ENCODE measurements around the gene UBE2H. TPM values are rescaled to one million over a fixed set of nuclear protein-coding genes. Genes with fewer than 3 reads are reported as not detected.
A peak's percentile ranks its signal among the peaks of the same experiment; 100 is the strongest.

The UBE2H gene
- total RNA-seq, 1 experiment from 2014 or later = 115 TPM

DNA sequence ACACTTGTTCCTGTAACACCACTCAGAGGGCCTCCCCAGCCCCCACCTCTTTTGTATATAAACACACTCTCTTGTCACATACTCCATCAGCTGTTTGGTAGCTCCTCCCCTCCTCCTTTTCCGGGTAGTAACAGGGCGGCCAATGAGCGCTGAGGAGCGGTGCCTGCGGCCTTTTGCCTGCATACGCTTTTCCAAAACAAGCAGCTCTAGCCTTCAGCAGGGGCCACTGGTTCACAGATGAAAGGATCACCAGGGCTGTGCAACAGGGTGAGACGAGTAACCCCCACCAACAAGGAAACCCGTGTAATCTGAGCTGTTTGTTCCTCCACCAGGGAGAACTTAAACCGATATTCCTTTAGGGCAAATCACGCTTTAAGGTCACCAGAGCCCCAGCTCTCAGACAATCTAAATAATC lies 3.9 kb downstream of the UBE2H start:
- no peak overlapping the region for H3K27ac Mint-ChIP-seq (ENCODE audit: unreplicated experiment)
- CTCF ChIA-PET = interaction anchor here (0.6 to 3.3 kb wide), 12 partner anchors 9 to 170 kb away, joined by 3 to 31 read pairs (median 4); no protein-coding TSS in a partner anchor
- peaks cover 8% of the 10 kb centered on the region for H3K4me1 Mint-ChIP-seq (ENCODE audit: low read depth, unreplicated experiment)
- no peaks in the 10 kb centered on the region for H3K9me3 Mint-ChIP-seq (ENCODE audit: low read depth, unreplicated experiment)
- H3K4me3 Mint-ChIP-seq (ENCODE audit: low read depth, unreplicated experiment) = no peak overlapping the region
- peak; percentile 92 for DNase-seq
- no TSS peak for BruUV-seq (replicated peaks)
- H3K36me3 Mint-ChIP-seq (ENCODE audit: insufficient read depth, unreplicated experiment) = peaks cover 11% of the 10 kb centered on the region
- intact Hi-C loops (cut with micrococcal nuclease; ENCODE audit: unreplicated experiment) = loop anchor here (1.0 to 5.0 kb wide), 4 partner anchors 42 to 122 kb away; no protein-coding TSS in a partner anchor
- no peaks in the 10 kb centered on the region for H3K27me3 Mint-ChIP-seq (ENCODE audit: unreplicated experiment)
- TF ChIP-seq, protein P1, sequence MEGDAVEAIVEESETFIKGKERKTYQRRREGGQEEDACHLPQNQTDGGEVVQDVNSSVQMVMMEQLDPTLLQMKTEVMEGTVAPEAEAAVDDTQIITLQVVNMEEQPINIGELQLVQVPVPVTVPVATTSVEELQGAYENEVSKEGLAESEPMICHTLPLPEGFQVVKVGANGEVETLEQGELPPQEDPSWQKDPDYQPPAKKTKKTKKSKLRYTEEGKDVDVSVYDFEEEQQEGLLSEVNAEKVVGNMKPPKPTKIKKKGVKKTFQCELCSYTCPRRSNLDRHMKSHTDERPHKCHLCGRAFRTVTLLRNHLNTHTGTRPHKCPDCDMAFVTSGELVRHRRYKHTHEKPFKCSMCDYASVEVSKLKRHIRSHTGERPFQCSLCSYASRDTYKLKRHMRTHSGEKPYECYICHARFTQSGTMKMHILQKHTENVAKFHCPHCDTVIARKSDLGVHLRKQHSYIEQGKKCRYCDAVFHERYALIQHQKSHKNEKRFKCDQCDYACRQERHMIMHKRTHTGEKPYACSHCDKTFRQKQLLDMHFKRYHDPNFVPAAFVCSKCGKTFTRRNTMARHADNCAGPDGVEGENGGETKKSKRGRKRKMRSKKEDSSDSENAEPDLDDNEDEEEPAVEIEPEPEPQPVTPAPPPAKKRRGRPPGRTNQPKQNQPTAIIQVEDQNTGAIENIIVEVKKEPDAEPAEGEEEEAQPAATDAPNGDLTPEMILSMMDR (IDR thresholded peaks at IDR 0.05; ENCODE audit: unreplicated experiment) = no peak

DNA sequence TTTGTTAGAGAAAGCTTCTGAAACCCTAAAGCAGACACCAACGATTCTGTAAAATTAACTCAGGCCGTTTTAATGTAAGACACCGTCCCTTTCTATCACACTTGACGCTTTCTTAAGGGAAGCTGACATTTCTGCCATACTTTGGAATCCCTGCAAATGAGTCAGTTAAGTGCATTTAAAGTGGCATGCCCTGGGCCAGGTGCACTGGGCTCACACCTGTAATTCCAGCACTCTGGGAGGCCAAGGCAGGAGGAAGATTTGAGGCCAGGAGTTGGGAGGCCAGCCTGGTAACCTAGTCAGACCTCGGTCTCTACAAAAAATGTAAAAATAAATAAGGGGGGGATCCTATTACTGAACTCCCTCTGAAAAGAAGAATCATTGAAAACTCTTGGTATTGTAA lies 4.4 kb downstream of the UBE2H start:
- H3K4me1 Mint-ChIP-seq (ENCODE audit: low read depth, unreplicated experiment) = peaks cover 8% of the 10 kb centered on the region
- H3K4me3 Mint-ChIP-seq (ENCODE audit: low read depth, unreplicated experiment) = no peak overlapping the region
- H3K27ac Mint-ChIP-seq (ENCODE audit: unreplicated experiment) = no peak overlapping the region
- no TSS peak for BruUV-seq (replicated peaks)
- CTCF ChIA-PET = interaction anchor here (0.6 to 3.3 kb wide), 9 partner anchors 10 to 169 kb away, joined by 3 to 31 read pairs (median 5); no protein-coding TSS in a partner anchor
- no peaks in the 10 kb centered on the region for H3K9me3 Mint-ChIP-seq (ENCODE audit: low read depth, unreplicated experiment)
- intact Hi-C loops (cut with micrococcal nuclease; ENCODE audit: unreplicated experiment) = loop anchor here (1.0 to 5.0 kb wide), 4 partner anchors 42 to 121 kb away; no protein-coding TSS in a partner anchor
- peaks cover 15% of the 10 kb centered on the region for H3K36me3 Mint-ChIP-seq (ENCODE audit: insufficient read depth, unreplicated experiment)
- H3K27me3 Mint-ChIP-seq (ENCODE audit: unreplicated experiment) = no peaks in the 10 kb centered on the region
- TF ChIP-seq, protein P1 (IDR thresholded peaks at IDR 0.05; ENCODE audit: unreplicated experiment) = no peak
- no peak for DNase-seq

DNA sequence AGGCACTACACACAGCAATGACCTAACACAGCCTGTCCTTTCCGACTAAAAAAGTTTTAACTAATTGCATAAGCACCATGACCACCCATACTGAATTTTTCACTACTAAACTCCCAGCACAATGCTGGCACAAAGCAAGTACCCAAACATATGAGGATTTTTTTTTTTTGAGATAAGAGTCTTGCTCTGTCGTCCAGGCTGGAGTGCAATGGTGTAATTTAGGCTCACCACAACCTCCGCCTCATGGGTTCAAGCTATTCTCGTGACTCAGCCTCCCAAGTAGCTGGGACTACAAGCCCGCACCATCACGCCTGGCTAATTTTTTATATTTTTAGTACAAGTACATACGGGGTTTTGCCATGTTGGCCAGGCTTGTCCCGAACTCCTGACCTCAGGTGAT lies 5.1 kb downstream of the UBE2H start:
- CTCF ChIA-PET = interaction anchor here (3.3 kb wide), 1 partner anchor 62 kb away, joined by 31 read pairs; no protein-coding TSS in a partner anchor

DNA sequence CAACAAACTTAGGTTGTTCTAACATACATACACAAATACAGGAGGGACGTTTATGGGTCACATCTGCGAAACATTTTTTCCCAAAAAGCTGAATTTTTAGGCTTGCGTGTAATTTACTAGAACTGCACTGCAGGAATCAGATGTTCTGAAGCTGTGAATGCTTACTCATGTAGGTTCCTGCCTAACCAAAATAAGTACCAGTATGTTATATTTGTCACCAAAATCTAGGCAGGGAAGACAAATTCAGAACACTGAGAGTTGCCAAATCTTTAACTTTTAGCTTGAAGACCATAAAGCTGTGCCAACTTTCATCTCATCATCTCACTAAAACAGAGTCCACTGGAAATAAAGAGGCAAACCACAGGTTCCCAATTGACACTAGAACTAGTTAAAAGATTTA lies 5.7 kb downstream of the UBE2H start:
- BruUV-seq (replicated peaks) = no TSS peak
- Mint-ChIP-seq H3K4me3 (ENCODE audit: low read depth, unreplicated experiment) (no peak overlapping the region), H3K36me3 (ENCODE audit: insufficient read depth, unreplicated experiment) (peaks cover 17% of the 10 kb centered on the region), H3K27ac (ENCODE audit: unreplicated experiment) (peak overlapping the region; percentile 23), H3K4me1 (ENCODE audit: low read depth, unreplicated experiment) (no peaks in the 10 kb centered on the region), H3K27me3 (ENCODE audit: unreplicated experiment) (no peaks in the 10 kb centered on the region), H3K9me3 (ENCODE audit: low read depth, unreplicated experiment) (no peaks in the 10 kb centered on the region)
- intact Hi-C loops (cut with micrococcal nuclease; ENCODE audit: unreplicated experiment) = loop anchor here (5.0 kb wide), 2 partner anchors 95 to 120 kb away; no protein-coding TSS in a partner anchor
- no peak for DNase-seq
- TF ChIP-seq, protein P1 (IDR thresholded peaks at IDR 0.05; ENCODE audit: unreplicated experiment) = no peak
- CTCF ChIA-PET = no interaction called here

More for the DNA sequence above, 5.1 kb downstream of the UBE2H start:
- no peak for DNase-seq
- TF ChIP-seq, protein P1 (IDR thresholded peaks at IDR 0.05; ENCODE audit: unreplicated experiment) = no peak
- H3K9me3 Mint-ChIP-seq (ENCODE audit: low read depth, unreplicated experiment) = no peaks in the 10 kb centered on the region
- no peak overlapping the region for H3K4me3 Mint-ChIP-seq (ENCODE audit: low read depth, unreplicated experiment)
- H3K27ac Mint-ChIP-seq (ENCODE audit: unreplicated experiment) = peak overlapping the region; percentile 23
- BruUV-seq (replicated peaks) = no TSS peak
- peaks cover 17% of the 10 kb centered on the region for H3K36me3 Mint-ChIP-seq (ENCODE audit: insufficient read depth, unreplicated experiment)
- H3K4me1 Mint-ChIP-seq (ENCODE audit: low read depth, unreplicated experiment) = peaks cover 2% of the 10 kb centered on the region
- intact Hi-C loops (cut with micrococcal nuclease; ENCODE audit: unreplicated experiment) = loop anchor here (1.0 to 5.0 kb wide), 4 partner anchors 41 to 120 kb away; no protein-coding TSS in a partner anchor
- H3K27me3 Mint-ChIP-seq (ENCODE audit: unreplicated experiment) = no peaks in the 10 kb centered on the region
